Hematopoietic multipotent progenitor cell treated with erythropoietin and hydrocortisone succinate and interleukin-3 and kit ligand, for 8 days (in vitro differentiated cells): ENCODE measurements around the gene CADM1.

Experiments
- DNase-seq: peaks from one replicate; pipeline ENCODE4 v3.0.0-alpha.2; 2015

CADM1 gene

DNA sequence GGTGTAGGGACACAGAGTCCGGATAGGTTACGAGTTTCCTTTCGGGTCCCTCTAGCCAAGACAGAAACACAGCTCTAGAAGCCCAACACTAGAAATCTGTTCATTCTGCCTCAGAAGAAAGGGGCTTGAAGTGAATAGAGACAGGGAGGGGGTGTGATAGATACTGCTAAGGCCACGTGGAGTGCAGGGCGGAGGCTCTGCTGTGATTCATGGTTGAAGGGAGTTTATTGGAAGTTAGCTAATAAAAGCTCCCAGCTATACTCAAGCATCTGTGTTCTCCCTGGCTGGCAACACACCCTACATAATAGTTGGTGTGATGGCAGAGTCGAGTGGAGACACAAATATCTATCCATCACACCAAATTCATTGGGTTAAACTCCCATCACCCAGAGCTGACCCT is 337.4 kb downstream of the CADM1 start:
- no peak for DNase-seq

DNA sequence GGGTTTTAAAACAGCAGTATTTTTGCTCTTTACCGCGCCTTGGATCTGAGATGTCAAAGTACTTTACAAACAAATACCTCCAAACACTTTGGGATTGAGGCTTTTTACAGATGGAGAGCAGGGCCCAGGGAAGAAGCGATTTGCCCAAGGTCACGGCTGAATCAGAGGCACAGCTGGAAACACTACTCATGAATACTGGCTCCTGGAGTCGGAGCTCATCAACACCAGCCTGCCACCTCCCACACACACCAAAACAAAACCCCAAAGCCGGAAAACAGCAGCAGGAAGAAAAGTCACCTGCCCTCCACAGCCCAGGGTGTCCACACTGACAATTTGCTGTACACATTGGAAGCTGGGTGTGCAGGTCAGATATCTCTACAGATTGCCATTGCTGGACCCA is 339.4 kb downstream of the CADM1 start:
- DNase-seq = no peak

DNA sequence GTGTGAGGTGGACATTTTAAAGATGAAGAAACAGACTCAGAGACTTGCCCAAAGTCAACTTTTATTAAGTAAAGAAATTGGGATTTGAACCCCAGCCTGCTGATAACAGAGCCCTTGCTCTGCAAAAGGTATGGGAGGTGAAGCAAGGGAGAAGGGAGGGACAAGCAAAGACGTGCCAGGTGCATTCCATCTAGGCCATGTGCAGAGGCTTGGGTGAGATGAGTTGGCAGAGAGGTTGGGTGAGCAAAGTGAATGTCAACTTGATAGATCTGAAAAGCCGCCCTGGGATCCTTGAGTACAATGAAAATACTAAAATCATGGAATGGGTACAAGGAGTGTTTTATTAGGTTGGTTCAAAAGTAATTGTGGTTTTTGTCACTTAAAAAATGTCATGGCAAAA is 341.3 kb downstream of the CADM1 start:
- no peak for DNase-seq

DNA sequence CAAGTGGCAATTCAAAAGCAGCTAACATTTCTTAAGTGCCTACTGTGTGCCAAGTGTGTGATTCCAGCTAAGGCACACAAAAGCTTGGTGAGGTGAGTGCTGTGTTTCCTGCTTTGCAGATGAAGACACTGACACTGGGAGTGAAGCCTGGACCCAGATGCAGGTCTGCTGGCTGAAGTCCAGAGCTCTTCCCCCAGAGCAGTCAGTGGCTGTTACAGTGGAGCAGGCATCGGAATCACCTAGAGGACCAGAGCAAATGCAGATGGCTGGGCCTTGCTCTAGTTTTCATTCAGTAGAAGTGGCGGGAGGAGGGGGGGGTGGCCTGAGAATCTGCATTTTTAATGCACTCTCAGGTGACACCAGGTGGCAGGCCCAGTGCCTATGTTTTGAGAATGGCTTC is 342.3 kb downstream of the CADM1 start:
- DNase-seq = no peak

DNA sequence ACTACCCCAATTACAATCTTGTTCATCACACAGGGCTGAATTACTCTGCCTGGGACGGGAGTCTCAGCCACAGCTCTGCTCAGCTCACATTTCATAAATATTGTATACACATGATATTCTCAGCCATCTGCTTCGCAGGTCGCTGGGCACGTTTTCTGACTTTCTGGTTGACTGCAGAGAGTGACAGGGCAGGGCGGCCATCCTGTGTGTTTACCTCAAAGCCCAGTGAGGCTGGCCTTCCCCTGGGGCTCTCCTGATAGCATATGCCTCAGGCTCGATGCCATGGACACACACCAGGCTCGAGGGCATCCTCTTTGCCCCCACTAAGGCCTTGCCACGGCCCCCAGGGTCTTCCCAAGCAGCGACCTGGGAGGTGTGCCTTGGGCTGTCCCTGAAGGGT is 345.0 kb downstream of the CADM1 start:
- no peak for DNase-seq

DNA sequence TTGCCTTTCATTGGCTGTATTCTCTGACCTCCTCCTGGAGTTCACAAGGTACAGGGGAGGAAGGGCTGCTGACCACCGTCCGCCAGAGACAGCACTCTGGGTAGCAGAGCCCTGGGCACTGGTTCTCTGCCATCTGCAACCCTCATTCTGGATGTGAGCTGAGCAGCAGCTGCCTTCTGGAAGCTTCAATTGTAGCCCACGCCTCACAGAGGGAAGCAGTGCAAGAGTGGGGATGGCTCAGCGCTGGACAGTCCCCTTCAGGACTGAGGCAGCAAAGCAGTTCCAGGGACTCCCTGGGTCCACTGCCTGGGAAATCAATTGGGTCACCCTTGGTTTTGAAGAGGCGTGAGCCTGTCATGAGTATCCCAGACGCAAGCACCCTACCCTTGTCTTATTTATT is 346.2 kb downstream of the CADM1 start:
- DNase-seq = no peak

DNA sequence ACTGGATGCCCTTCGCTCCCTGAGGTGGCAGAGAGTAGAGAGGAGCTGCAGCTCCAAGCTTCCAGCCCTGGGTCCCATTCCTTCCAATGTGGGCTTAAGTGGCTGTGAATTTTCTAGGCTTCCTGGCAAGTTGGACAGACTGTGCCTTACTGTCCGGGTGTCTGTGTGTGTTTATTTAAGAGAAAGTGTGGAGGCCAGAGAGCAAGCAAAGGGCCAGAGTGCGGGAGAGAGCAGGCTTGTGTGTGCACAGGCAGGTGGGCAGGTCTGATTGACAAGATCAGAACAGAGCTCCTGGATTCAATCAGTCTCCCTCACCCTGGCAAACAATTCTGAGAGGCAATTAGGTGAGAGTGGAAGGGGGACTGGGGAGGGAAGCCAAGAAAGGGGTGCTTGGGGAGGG is 347.0 kb downstream of the CADM1 start:
- no peak for DNase-seq

DNA sequence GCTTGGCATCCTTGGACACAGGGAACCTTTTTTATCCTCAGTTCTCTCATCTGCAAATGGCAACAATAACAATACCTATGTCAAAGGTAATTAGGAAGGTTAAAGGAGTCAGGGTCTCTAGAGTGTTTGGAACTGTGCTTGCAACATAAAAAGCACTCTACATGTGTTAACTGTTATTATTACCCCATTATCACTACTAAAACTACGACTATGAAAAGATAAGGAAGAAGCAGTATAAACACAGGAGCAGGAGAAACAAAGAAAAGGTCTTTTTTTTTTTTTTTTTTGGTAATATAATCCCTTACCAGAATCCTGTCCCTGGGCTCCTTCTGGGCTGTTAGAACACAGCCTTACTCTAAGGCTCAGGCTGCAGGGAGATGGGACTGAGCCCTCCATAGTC is 348.2 kb downstream of the CADM1 start:
- DNase-seq = no peak

DNA sequence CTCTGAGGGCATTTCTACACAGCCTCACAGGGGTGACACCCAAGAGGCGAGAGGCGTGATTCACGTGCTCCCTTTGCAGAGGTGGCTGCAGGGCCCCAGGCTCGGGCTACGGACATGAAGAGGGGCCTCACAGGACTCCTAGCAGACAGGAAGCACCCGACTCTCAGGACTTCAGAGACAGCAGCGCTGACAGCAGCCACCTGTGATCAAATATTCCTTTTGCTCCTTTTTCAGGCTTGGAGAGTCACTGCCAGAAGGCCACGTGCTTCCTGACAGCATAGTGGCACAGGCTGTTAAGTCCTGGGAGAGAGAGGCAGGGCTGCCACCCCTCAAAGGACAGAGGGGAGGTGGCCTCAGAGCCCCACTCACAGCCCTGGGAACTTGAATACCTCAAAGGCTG is 348.9 kb downstream of the CADM1 start:
- DNase-seq = no peak

DNA sequence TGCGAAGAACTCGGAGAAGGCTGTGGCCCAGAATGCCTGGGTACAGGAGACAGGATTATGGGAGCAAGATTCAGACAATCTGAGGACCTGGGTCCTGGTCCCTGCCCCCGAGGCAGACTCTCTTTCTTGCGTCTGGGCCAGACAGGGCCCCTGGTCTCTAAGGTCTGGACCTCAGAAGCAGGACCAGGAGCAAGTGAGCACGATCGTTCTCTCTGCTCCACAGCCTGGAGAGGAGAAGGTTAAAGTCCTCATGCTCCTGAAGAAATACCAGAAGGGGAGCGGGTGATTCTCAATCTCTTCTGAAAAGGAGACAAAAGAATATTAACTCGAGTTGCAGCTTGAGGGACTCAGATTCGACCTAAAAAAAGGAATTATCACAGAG is 349.9 kb downstream of the CADM1 start:
- DNase-seq = no peak

DNA sequence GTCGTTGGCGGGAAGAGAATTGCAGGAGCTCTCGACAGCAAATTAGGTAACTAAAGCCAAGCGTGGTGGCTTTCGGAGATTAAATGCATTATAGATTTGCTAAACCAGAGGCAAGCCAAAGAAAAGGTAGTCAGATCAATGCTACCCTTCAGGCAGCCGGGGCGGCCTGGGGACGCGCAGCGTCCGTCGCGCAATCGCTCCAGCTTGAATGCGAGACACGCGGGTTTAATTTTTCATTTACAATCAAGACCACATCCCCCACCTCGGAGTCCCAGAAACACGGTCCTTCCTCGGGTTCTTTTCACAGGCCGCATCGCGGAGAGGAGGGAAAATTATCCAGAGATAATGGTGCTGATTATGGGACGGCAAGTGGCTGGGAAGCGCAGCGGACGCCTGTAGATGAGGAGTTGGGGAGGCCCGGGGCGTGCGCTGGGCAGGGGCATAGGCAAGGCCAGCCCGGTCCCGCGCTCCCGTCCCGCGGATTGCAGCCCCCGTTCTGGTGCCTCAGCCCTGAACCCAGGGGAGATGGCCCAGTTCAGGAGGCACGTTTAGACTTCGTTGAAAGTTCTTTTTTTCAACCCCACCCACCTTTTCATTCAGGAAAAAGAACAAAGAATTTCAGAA is 350.4 kb downstream of the CADM1 start:
- no peak for DNase-seq

DNA sequence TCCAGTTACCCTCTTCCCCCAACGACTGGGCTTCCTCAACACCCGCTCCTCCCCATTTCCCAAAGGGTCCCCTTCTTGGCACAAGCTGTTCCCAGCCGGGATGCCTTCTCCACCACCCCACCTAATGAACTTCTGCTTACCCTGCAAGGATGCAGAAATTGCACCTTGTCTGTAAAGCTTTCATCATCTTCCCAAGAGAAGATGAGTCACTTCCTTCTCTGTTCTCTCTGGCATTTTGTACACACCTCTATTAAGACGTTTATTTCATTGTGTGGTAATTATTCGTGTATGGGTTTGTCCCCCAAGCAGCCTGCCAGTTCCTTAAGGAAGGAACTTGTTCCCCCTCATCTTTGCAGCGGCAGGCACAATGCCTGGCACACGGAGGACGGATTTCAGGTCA is 351.1 kb downstream of the CADM1 start:
- no peak for DNase-seq

DNA sequence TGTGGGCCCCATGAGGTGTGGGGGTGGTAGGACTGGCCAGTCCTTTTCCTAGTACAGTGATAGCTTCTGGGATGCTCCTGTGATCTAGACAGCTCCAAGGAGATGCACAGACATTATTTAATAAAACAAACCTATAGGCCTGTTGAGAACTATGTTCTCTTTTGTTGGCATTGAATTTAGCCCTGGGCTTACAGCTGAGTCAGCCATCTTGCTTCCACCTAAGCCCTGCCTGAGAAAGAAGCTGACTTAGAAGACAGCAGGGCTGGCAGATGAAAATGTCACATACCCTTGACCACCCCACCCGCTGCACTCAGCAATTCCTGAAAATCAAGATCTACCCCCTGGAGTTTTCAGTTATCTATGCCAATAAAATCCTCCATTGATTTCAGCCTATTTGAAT is 353.2 kb downstream of the CADM1 start:
- no peak for DNase-seq

DNA sequence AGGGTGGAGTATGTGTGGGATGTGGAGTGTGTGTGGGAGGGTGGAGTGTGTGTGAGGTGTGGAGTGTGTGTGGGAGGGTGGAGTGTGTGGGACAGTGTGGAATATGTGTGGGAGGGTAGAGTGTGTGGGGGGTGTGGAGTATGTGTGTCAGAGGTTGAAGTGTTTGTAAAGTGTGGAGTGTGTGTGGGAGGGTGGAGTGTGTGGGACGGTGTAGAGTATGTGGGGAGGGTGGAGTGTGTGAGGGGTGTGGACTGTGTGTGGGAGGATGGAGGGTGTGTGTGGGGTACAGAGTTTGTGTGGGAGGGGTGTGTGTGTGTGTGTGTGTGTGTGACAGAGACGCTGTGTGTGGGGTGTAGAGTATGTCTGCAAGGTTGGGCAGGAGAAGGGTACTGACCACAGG is 355.5 kb downstream of the CADM1 start:
- DNase-seq = no peak

DNA sequence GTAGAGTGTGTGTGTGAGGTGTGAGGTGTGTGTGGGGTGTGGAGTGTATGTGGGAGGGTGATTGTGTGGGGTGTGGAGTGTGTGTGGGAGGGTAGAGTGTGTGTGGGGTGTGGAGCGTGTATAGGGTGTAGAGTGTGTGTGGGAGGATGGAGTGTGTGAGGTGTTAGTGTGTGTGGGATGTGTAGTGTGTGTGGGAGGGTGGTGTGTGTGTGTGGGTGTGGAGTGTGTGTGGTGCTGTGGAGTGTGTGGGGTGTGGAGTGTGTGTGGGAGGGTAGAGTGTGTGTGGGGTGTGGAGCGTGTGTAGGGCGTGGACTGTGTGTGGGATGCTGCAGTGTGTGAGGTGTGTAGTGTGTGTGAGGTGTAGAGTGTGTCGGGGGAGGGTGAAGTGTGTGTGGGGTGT is 356.1 kb downstream of the CADM1 start:
- DNase-seq = no peak

DNA sequence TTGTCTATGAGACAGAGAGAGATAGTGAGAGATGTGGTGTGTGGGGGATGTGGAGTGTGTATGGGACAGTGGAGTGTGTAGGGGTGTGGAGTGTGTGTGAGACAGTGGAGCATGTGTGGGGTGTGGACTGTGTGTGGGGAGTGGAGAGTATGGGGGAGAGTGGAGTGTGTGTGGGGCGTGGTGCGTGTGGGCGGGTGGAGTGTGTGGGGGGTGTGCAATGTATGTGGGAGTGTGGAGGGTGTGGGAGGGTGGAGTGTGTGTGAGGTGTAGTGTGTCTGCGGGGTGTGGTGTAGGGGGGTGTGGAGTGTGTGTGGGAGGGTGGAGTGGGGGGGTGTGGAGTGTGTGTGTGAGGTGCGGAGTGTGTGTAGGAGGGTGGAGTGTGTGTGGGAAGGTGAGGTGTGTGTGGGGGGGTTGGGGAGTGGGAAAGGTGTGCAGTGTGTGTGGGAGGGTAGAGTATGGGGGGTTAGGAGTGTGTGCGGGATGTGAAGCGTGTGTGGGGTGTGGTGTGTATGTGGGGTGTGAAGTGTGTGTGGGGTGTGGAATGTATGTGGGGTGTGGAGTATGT is 356.9 kb downstream of the CADM1 start:
- DNase-seq = no peak

DNA sequence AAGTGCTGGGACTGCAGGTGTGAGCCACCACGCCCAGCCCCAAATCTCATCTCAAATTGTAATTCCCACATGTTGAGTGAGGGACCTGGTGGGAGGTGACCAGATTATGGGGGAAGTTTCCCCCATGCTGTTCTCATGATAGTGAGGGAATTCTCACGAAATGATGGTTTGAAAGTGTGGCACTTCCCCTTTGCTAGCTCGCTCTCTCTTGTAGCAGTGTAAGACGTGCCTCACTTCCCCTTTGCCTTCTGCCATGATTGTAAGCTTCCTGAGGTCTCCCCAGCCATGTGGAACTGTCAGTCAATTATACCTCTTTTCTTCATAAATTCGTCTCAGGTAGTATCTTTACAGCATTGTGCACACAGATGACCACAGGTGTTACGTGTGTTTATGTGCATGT is 357.8 kb downstream of the CADM1 start:
- DNase-seq = no peak

DNA sequence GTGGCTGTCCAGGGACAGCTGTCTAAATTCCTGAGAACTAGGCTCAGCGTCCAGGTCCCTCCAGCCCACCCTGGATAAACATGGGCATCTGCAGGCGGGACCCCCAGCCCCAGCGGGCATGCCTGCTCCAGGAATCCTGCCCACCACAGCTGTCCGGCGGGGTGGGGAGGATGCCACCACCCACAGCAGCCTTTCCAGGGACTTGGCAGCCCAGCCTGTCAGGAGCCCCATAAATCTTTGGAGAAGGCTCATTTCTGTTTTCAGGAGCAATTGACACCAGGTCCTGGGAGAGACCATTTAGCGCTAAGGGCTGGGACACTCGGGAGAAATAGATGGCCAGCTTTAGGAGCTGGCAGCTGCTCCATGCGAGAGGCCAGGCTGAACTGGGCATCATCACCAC is 358.9 kb downstream of the CADM1 start:
- DNase-seq = no peak

DNA sequence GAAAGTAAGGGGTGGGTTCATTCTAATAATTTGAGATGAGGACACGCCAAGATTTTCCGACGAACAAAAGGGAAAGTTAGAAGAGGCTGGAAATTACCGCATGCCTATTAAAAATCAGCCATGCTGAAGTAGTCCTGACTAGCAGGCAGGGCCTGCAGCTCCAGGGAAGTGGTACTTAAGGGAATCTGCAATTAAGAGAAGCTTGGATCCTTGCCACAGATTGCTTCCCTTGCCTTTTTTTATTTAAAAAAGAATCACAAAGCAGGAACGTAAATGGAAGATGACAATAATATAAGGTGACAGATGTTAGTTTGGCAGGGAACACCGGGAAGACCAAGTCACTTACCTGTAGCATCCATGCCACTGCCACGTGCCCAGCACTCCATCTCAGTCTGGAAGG is 359.3 kb downstream of the CADM1 start:
- DNase-seq = no peak

DNA sequence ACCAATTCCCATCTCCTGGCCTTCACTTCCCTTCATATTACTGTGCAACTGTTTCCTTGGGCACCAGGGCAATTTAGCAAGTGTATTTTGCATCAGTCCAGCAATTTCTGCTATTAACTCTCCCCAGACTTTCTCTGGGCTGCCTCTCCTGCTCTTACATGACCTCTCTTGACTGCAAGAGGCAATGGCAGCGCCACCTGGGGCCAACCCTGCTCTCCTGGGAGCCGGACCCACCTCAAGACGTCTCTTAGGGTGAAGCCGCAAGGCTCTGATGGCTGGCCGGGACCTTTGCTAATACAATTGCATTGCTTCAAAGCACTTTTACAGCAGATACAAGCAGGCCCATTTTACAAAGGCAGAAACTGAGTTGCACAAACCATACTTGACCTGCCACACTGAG is 360.2 kb downstream of the CADM1 start:
- DNase-seq = no peak

DNA sequence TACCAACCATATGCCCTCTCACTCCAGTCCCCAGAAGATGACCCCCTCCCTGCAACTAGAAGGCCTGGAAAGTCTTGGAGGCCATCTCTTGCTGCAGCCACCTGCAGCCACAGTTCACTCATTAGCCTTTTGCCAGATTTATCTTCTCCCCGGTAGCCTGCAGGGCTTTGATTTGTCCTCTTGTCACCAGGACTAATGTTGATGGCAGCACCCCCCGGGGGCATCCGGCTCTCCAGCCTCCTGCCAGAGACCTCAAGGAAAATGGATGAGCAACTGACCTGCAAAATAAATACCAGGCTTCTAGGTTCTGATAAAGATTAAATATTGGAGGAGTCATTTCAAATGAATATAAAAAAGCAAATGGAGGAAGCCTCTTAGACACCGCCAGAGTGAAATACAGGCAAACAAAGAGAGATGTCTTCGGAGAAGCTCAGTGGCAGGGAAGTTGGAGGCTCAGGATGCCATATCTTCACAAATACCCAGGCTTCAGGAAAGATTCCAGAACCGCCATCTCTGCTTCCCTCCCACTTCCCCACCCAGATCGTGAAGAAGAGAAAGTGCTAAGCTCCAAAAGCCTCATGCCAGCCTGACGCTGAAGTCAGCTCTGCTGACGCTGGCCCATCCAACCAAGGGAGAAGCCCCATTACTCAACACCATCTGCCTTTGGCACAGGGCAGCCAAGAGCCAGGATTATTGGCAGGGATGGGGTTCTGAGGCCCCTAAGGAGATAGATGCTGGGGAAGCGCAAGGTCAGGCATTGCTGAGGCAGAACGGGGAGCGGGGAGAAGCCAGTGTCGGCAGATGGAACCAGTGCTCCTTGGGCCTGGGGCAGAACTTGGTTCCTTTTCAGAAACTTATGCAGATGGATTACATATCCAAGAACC is 362.7 kb downstream of the CADM1 start:
- no peak for DNase-seq

DNA sequence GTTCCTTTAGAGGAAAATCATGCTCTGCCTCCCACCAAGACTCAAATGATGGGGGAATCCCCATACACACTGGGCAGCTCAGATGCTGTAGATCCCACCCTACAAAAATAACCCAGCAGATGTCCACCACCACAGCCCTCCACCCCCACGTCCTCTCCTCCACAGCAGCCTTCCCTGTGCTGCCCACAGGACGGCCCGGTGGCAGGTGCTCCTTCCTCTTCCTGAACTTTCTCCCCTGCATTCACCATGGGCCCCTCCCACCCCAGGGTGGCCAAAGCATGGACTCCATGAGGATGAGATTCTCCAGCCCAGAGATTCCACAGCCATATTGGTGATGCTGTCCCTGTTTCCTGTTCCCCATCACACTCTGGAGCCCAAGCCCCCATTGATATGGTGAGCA is 368.3 kb downstream of the CADM1 start:
- DNase-seq = no peak

DNA sequence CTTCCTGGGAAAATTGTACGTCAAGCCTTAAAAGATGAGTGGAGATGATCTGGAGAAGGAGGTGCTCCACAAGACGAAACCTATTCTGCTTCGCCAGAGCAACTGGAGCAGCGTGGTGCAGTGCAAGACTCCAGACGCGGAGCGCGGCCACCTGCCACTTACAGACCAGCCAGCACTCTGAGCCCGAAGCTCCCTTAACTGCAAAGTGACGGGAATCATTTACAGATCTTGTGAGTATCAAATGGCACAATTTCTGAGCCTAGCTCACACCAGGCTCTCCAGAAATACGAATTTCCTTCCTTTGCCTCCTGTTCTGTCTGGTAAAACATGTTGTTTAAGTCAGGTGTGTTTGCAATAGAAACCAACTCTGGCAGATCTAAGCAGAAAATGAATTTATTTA is 369.3 kb downstream of the CADM1 start:
- no peak for DNase-seq

DNA sequence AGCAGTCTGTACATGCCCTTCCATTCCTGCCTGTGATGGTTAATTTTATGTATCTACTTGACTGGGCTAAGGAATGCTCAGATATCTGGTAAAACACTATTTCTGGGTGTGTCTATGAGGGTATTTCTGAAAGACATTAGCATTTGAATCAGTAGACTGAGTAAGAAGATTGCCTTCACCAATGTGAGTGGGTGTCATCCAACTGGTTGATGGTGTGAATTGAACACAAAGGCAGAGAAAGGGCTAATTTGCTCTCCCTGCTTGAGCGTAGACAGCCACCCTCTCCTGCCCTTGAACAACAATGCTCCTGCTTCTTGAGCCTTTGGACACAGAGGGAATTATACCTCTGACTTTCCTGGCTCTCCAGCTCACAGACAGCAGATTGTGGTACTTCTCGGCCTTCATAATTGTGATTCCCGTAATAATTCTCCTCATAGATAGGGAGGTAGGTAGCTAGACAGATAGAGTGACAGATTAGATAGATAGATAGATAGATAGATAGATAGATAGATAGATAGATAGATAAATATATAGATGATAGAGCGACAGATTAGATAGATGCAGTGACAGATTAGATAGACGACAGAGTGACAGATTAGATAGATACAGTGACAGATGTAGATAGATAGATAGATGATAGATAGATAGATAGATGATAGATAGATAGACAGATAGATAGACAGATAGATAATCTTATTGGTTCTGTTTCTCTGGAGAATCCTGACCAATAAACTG is 370.6 kb downstream of the CADM1 start:
- no peak for DNase-seq
